Neural progenitor cell (in vitro differentiated cells): Measurements from ENCODE around the gene PRKCE. TPM values are rescaled to one million over a fixed set of nuclear protein-coding genes. Genes with fewer than 3 reads are reported as not detected.

Source experiments
- DNase-seq: peaks from one replicate; pipeline ENCODE4 v3.0.0-alpha.2; 2016; ENCODE audit warnings: low spot score
- H2AFZ ChIP-seq: fragments of 200-600 bp; sonication (generic); replicated peaks from 2 replicates; pipeline ENCODE4 v1.6.1; 2016; ENCODE audit warnings: antibody characterized with exemption
- H3F3A ChIP-seq: fragments of 200-600 bp; sonication (generic); 2 replicates; pipeline ENCODE4 v1.6.1; 2016; ENCODE audit warnings: antibody characterized with exemption, low read depth
- H3K27ac ChIP-seq: fragments of 200-600 bp; sonication (generic); 2 replicates; pipeline ENCODE4 v1.5.1; 2016; ENCODE audit warnings: mild to moderate bottlenecking
- H3K27me3 ChIP-seq: fragments of 200-600 bp; sonication (generic); 2 replicates; pipeline ENCODE4 v1.6.1; 2016; ENCODE audit warnings: mild to moderate bottlenecking, moderate library complexity
- H3K36me3 ChIP-seq: fragments of 200-600 bp; sonication (generic); 2 replicates; pipeline ENCODE4 v1.5.1; 2016
- H3K4me1 ChIP-seq: fragments of 200-600 bp; sonication (generic); 2 replicates; pipeline ENCODE4 v1.6.1; 2016; ENCODE audit warnings: mixed run types
- H3K4me2 ChIP-seq: fragments of 200-600 bp; sonication (generic); 2 replicates; pipeline ENCODE4 v1.6.1; 2016
- H3K4me3 ChIP-seq: fragments of 200-600 bp; sonication (generic); 2 replicates; pipeline ENCODE4 v1.5.1; 2016
- H3K79me2 ChIP-seq: fragments of 200-600 bp; sonication (generic); 2 replicates; pipeline ENCODE4 v1.6.1; 2016; ENCODE audit warnings: low read depth
- H3K9ac ChIP-seq: fragments of 200-600 bp; sonication (generic); 2 replicates; pipeline ENCODE4 v1.6.1; 2016
- H3K9me3 ChIP-seq: fragments of 200-600 bp; sonication (generic); 2 replicates; pipeline ENCODE4 v1.5.1; 2016; ENCODE audit warnings: low read depth
- H4K20me1 ChIP-seq: fragments of 200-600 bp; sonication (generic); 2 replicates; pipeline ENCODE4 v1.6.1; 2016; ENCODE audit warnings: low read depth
- H3K27ac Mint-ChIP-seq: 3 replicates; pipeline ENCODE4 v1.8.0; 2021; ENCODE audit warnings: mixed read lengths
- H3K27me3 Mint-ChIP-seq: 2 replicates; pipeline ENCODE4 v1.8.0; 2022; ENCODE audit warnings: low read depth, mild to moderate bottlenecking, inconsistent platforms, moderate library complexity, mixed read lengths; ENCODE audit not compliant: insufficient read depth
- H3K36me3 Mint-ChIP-seq: 3 replicates; pipeline ENCODE4 v1.8.0; 2021; ENCODE audit warnings: mixed read lengths
- H3K4me1 Mint-ChIP-seq: 3 replicates; pipeline ENCODE4 v1.8.0; 2021; ENCODE audit warnings: mixed read lengths
- H3K4me3 Mint-ChIP-seq: 3 replicates; pipeline ENCODE4 v1.8.0; 2021; ENCODE audit warnings: mild to moderate bottlenecking, moderate library complexity, mixed read lengths
- H3K9me3 Mint-ChIP-seq: 3 replicates; pipeline ENCODE4 v1.8.0; 2020; ENCODE audit warnings: mixed read lengths
- EZH2 ChIP-seq: fragments of 200-600 bp; sonication (generic); IDR thresholded peaks from 2 replicates; pipeline ENCODE4 v1.6.1; 2017; ENCODE audit warnings: antibody characterized with exemption, mild to moderate bottlenecking, moderate library complexity
- EZH2phosphoT487 ChIP-seq: fragments of 200-600 bp; sonication (generic); IDR thresholded peaks from 2 replicates; pipeline ENCODE4 v1.6.1; 2017; ENCODE audit warnings: antibody characterized with exemption
- total RNA-seq: library from RNA; depleted of rRNA; stranded (reverse); fragments of >200 nt; gene quantifications from 2 replicates; pipeline ENCODE4 v1.2.3, GENCODE V29; 2015; ENCODE audit warnings: low replicate concordance
- TF ChIP-seq, protein P1 (sequence below): fragments of 200-600 bp; sonication (generic); IDR thresholded peaks from 2 replicates; pipeline ENCODE4 v1.5.1; 2017; ENCODE audit warnings: antibody characterized with exemption, mild to moderate bottlenecking

PRKCE gene
- total RNA-seq, 1 donor from 2014 or later, result 4.1 TPM

DNA sequence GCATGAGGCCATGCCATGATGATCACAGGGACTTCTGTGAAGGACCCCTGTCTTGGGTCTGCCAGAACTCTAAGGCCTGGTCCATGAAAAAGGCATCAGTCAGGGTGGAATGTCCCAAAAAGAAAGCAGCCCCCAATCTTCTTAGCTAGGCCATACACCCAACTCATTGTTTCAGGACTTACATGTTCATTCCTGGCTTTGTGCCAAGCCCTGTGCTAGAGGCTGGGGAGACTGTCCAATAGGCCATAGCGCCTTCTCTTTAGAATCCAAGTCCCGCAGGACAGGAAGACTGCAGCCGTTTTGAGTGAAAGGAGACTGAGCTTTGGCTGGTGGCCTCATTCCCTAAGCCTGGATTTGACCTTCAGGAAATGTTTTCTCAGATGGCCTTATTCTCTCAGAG lies 247.3 kb downstream of the PRKCE start:
- H3K9me3 ChIP-seq, result no peaks in the 10 kb centered on the region
- Mint-ChIP-seq H3K4me1 (peaks cover 14% of the 10 kb centered on the region), H3K27me3 (peaks cover 9% of the 10 kb centered on the region), H3K27ac (no peak overlapping the region), H3K9me3 (no peaks in the 10 kb centered on the region), H3K36me3 (no peaks in the 10 kb centered on the region), H3K4me3 (no peak overlapping the region)
- DNase-seq, result no peak
- no peak overlapping the region for H2AFZ ChIP-seq
- no peak overlapping the region for H3K9ac ChIP-seq
- no peak overlapping the region for H3K27ac ChIP-seq
- H4K20me1 ChIP-seq, result no peaks in the 10 kb centered on the region
- no peak overlapping the region for H3K4me3 ChIP-seq
- H3K27me3 ChIP-seq, result no peaks in the 10 kb centered on the region
- TF ChIP-seq, protein P1, sequence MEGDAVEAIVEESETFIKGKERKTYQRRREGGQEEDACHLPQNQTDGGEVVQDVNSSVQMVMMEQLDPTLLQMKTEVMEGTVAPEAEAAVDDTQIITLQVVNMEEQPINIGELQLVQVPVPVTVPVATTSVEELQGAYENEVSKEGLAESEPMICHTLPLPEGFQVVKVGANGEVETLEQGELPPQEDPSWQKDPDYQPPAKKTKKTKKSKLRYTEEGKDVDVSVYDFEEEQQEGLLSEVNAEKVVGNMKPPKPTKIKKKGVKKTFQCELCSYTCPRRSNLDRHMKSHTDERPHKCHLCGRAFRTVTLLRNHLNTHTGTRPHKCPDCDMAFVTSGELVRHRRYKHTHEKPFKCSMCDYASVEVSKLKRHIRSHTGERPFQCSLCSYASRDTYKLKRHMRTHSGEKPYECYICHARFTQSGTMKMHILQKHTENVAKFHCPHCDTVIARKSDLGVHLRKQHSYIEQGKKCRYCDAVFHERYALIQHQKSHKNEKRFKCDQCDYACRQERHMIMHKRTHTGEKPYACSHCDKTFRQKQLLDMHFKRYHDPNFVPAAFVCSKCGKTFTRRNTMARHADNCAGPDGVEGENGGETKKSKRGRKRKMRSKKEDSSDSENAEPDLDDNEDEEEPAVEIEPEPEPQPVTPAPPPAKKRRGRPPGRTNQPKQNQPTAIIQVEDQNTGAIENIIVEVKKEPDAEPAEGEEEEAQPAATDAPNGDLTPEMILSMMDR, result no peak
- TF ChIP-seq EZH2 (no peak), EZH2phosphoT487 (no peak)
- H3K36me3 ChIP-seq, result no peaks in the 10 kb centered on the region
- H3K79me2 ChIP-seq, result no peaks in the 10 kb centered on the region
- no peaks in the 10 kb centered on the region for H3K4me1 ChIP-seq
- H3F3A ChIP-seq, result no peaks in the 10 kb centered on the region
- no peak overlapping the region for H3K4me2 ChIP-seq

DNA sequence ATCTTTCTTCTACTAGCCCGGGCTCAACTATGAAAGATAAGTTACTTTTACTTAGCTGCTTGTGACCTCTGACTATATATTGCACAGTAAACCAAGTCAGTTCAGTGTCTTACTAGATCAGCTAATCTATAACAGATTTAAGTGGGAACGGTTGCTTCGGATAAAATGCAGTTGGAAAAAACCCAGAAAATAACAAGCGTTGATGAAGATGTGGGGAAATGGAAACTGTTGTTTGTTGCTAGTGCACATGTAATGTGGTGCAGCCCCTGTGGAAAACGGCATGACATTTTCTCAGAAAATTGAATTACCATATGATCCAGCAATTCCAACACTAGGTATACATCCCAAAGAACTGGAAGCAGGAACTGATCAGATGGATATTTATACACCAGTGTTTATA lies 248.5 kb downstream of the PRKCE start:
- no peak overlapping the region for H3K27ac Mint-ChIP-seq
- Histone ChIP-seq H3K4me2 (no peak overlapping the region), H2AFZ (no peak overlapping the region), H3K27ac (no peak overlapping the region), H3K9me3 (no peaks in the 10 kb centered on the region), H3K27me3 (no peaks in the 10 kb centered on the region), H3K4me1 (peaks cover 9% of the 10 kb centered on the region), H3K79me2 (no peaks in the 10 kb centered on the region), H3F3A (no peaks in the 10 kb centered on the region), H4K20me1 (no peaks in the 10 kb centered on the region), H3K36me3 (no peaks in the 10 kb centered on the region), H3K4me3 (no peak overlapping the region), H3K9ac (no peak overlapping the region)
- H3K4me3 Mint-ChIP-seq, result no peak overlapping the region
- no peaks in the 10 kb centered on the region for H3K9me3 Mint-ChIP-seq
- TF ChIP-seq EZH2phosphoT487 (no peak), EZH2 (no peak)
- TF ChIP-seq, protein P1, result no peak
- no peak for DNase-seq
- no peaks in the 10 kb centered on the region for H3K36me3 Mint-ChIP-seq
- H3K27me3 Mint-ChIP-seq, result peaks cover 7% of the 10 kb centered on the region
- peaks cover 17% of the 10 kb centered on the region for H3K4me1 Mint-ChIP-seq

- no peaks in the 10 kb centered on the region for H3K36me3 Mint-ChIP-seq
- Histone ChIP-seq H3K9ac (no peak overlapping the region), H3K27me3 (no peaks in the 10 kb centered on the region), H3K27ac (no peak overlapping the region), H3K4me2 (no peak overlapping the region), H2AFZ (no peak overlapping the region), H3K79me2 (no peaks in the 10 kb centered on the region), H3K36me3 (no peaks in the 10 kb centered on the region), H4K20me1 (no peaks in the 10 kb centered on the region), H3F3A (no peaks in the 10 kb centered on the region), H3K9me3 (no peaks in the 10 kb centered on the region), H3K4me3 (no peak overlapping the region), H3K4me1 (peaks cover 13% of the 10 kb centered on the region)
- no peak overlapping the region for H3K4me3 Mint-ChIP-seq
- H3K4me1 Mint-ChIP-seq, result peaks cover 27% of the 10 kb centered on the region
- H3K27me3 Mint-ChIP-seq, result peaks cover 5% of the 10 kb centered on the region
- H3K27ac Mint-ChIP-seq, result no peak overlapping the region
- no peaks in the 10 kb centered on the region for H3K9me3 Mint-ChIP-seq
- DNase-seq, result no peak
- TF ChIP-seq EZH2 (no peak), EZH2phosphoT487 (no peak)
- TF ChIP-seq, protein P1, result no peak
Measured at GRCh38 chr2:45901468-45902032, 250.1 kb downstream of the PRKCE start.
